ENCODE data around the gene CARD11.

Gene CARD11

GRCh38 chr7:2859952-2860351 lies 183.7 kb downstream of the CARD11 start:
- no peak overlapping the region for H3K27ac Mint-ChIP-seq
- peaks cover 35% of the 10 kb centered on the region for H3K4me1 Mint-ChIP-seq
- TF ChIP-seq CTCF (IDR thresholded peaks at IDR 0.05), result no peak
- no peak overlapping the region for H3K4me3 Mint-ChIP-seq
- peaks cover 3% of the 10 kb centered on the region for H3K9me3 Mint-ChIP-seq
- H3K27me3 Mint-ChIP-seq (ENCODE audit: low read depth, poor library complexity), result peaks cover 7% of the 10 kb centered on the region
- no peak for DNase-seq
- H3K36me3 Mint-ChIP-seq (ENCODE audit: low read depth), result no peaks in the 10 kb centered on the region

GRCh38 chr7:2858621-2859020 lies 185.0 kb downstream of the CARD11 start:
- H3K27me3 Mint-ChIP-seq (ENCODE audit: low read depth, poor library complexity), result peaks cover 7% of the 10 kb centered on the region
- peaks cover 9% of the 10 kb centered on the region for H3K9me3 Mint-ChIP-seq
- H3K27ac Mint-ChIP-seq, result peak overlapping the region; percentile 64
- H3K36me3 Mint-ChIP-seq (ENCODE audit: low read depth), result no peaks in the 10 kb centered on the region
- no peak for TF ChIP-seq CTCF (IDR thresholded peaks at IDR 0.05)
- no peak overlapping the region for H3K4me3 Mint-ChIP-seq
- no peak for DNase-seq
- H3K4me1 Mint-ChIP-seq, result peaks cover 26% of the 10 kb centered on the region

GRCh38 chr7:2856388-2857169 lies 187.1 kb downstream of the CARD11 start:
- Mint-ChIP-seq H3K4me1 (peaks cover 18% of the 10 kb centered on the region), H3K36me3 (ENCODE audit: low read depth) (no peaks in the 10 kb centered on the region), H3K27ac (peak overlapping the region; percentile 73), H3K27me3 (ENCODE audit: low read depth, poor library complexity) (peaks cover 7% of the 10 kb centered on the region), H3K4me3 (no peak overlapping the region), H3K9me3 (peaks cover 9% of the 10 kb centered on the region)
- no peak for TF ChIP-seq CTCF (IDR thresholded peaks at IDR 0.05)
- DNase-seq, result no peak

Data from nephron progenitor cell (in vitro differentiated cells).